Fibroblast of lung (primary cell): ENCODE results near the gene KLHL17. TPM values are rescaled to one million over a fixed set of nuclear protein-coding genes. Genes with fewer than 3 reads are reported as not detected.

Source experiments
- DNase-seq, 2 donors: peaks; one replicate each; pipeline versions ENCODE4 v3.0.0 to v3.0.0-alpha.2; 2010; ENCODE audit warnings: low read depth in 2 of 2
- H2AFZ ChIP-seq: 2 replicates; pipeline ENCODE4 v1.5.1; 2012; ENCODE audit warnings: low read length, control low read depth, inconsistent platforms
- H3K27ac ChIP-seq: 2 replicates; pipeline ENCODE4 v1.5.1; 2011; ENCODE audit warnings: low read length, control low read depth; ENCODE audit not compliant: insufficient read depth
- H3K27me3 ChIP-seq: 2 replicates; pipeline ENCODE4 v1.5.1; 2011; ENCODE audit warnings: mild to moderate bottlenecking, low read length; ENCODE audit not compliant: control insufficient read depth, insufficient read depth
- H3K36me3 ChIP-seq: 2 replicates; pipeline ENCODE4 v1.5.1; 2011; ENCODE audit warnings: low read length; ENCODE audit not compliant: control insufficient read depth, insufficient read depth
- H3K4me1 ChIP-seq: 2 replicates; pipeline ENCODE4 v1.5.1; 2011; ENCODE audit warnings: low read length; ENCODE audit not compliant: control insufficient read depth, insufficient read depth; ENCODE audit errors: extremely low read depth
- H3K4me2 ChIP-seq: 2 replicates; pipeline ENCODE4 v1.5.1; 2011; ENCODE audit warnings: low read length, control low read depth; ENCODE audit not compliant: insufficient read depth; ENCODE audit errors: extremely low read depth
- H3K4me3 ChIP-seq, 4 experiments: fragments of 200-600 bp in 1 of 4; sonication (generic) in 1 of 4; replicated peaks in 1 of 4; 2 replicates each; pipeline ENCODE4 v1.5.1; 2011 to 2016; ENCODE audit warnings: low read length in 4 of 4, low read depth in 3 of 4, mild to moderate bottlenecking in 3 of 4, control low read depth in 2 of 4, inconsistent platforms in 1 of 4, mixed read lengths in 1 of 4; ENCODE audit not compliant: insufficient read depth in 1 of 4; ENCODE audit errors: control extremely low read depth in 1 of 4
- H3K79me2 ChIP-seq: 2 replicates; pipeline ENCODE4 v1.5.1; 2012; ENCODE audit warnings: mild to moderate bottlenecking, low read length, inconsistent platforms; ENCODE audit not compliant: control insufficient read depth, insufficient read depth
- H3K9ac ChIP-seq: 2 replicates; pipeline ENCODE4 v1.5.1; 2011; ENCODE audit warnings: mild to moderate bottlenecking, low read length, control low read depth; ENCODE audit not compliant: insufficient read depth
- H3K9me3 ChIP-seq: 2 replicates; pipeline ENCODE4 v1.5.1; 2012; ENCODE audit warnings: low read depth, low read length; ENCODE audit not compliant: control insufficient read depth, insufficient read depth
- H4K20me1 ChIP-seq: 2 replicates; pipeline ENCODE4 v1.5.1; 2011; ENCODE audit warnings: low read length; ENCODE audit not compliant: control insufficient read depth, insufficient read depth; ENCODE audit errors: extremely low read depth
- CTCF ChIP-seq, 2 donors: IDR thresholded peaks in 1 of 2; conservative IDR thresholded peaks in 1 of 2; 1 replicate in 1 of 2; 2 replicates in 1 of 2; pipeline ENCODE4 v1.5.1; 2011 to 2012; ENCODE audit warnings: low read length in 2 of 2, control low read depth in 1 of 2, inconsistent platforms in 1 of 2, low read depth in 1 of 2, mild to moderate bottlenecking in 1 of 2
- EZH2 ChIP-seq: IDR thresholded peaks from 2 replicates; pipeline ENCODE4 v1.5.1; 2012; ENCODE audit warnings: low read length, control low read depth, mild to moderate bottlenecking; ENCODE audit errors: missing control alignments
- polyA plus RNA-seq, 2 donors: library from polyadenylated mRNA; depleted of rRNA in 1 of 2; stranded (reverse) in 1 of 2; unstranded in 1 of 2; fragments of >200 nt; gene quantifications; 2 replicates each; pipeline ENCODE4 v1.2.1, GENCODE V29; 2011 to 2012; ENCODE audit warnings: missing spikeins in 1 of 2
- total RNA-seq: library from RNA; depleted of rRNA; stranded (reverse); fragments of >200 nt; gene quantifications from 2 replicates; pipeline ENCODE4 v1.2.1, GENCODE V29; 2014

The KLHL17 gene
- total and polyA plus RNA-seq, 2 donors (not counting 1 experiment from before 2014, with no cell fraction given), result 4.7 to 7.4 TPM

GRCh38 chr1:980137-980571, 19.8 kb downstream of the KLHL17 start:
- no peaks in the 10 kb centered on the region for H3K4me1 ChIP-seq
- H3K27me3 ChIP-seq, result peaks cover 4% of the 10 kb centered on the region
- no peaks in the 10 kb centered on the region for H4K20me1 ChIP-seq
- DNase-seq, result no peak
- H3K4me2 ChIP-seq, result no peak overlapping the region
- no peak overlapping the region for H3K4me3 ChIP-seq
- no peaks in the 10 kb centered on the region for H3K36me3 ChIP-seq
- no peak overlapping the region for H3K27ac ChIP-seq
- no peak overlapping the region for H2AFZ ChIP-seq
- H3K9ac ChIP-seq, result no peak overlapping the region
- TF ChIP-seq CTCF (conservative IDR thresholded peaks at IDR 0.05 in 1 of 2, IDR thresholded peaks at IDR 0.05 in 1 of 2; ENCODE audit: low read depth in 1 of 2, low read length in 2 of 2), result no peak
- TF ChIP-seq EZH2, result no peak
- H3K9me3 ChIP-seq, result no peaks in the 10 kb centered on the region
- no peaks in the 10 kb centered on the region for H3K79me2 ChIP-seq

GRCh38 chr1:980602-981395, 20.4 kb downstream of the KLHL17 start:
- no peak overlapping the region for H3K27ac ChIP-seq
- DNase-seq, result no peak
- no peak overlapping the region for H3K4me3 ChIP-seq
- no peaks in the 10 kb centered on the region for H3K9me3 ChIP-seq
- no peak for TF ChIP-seq EZH2
- TF ChIP-seq CTCF (conservative IDR thresholded peaks at IDR 0.05 in 1 of 2, IDR thresholded peaks at IDR 0.05 in 1 of 2; ENCODE audit: low read depth in 1 of 2, low read length in 2 of 2), result no peak
- H3K9ac ChIP-seq, result no peak overlapping the region
- H3K4me2 ChIP-seq, result no peak overlapping the region
- H4K20me1 ChIP-seq, result no peaks in the 10 kb centered on the region
- H3K36me3 ChIP-seq, result no peaks in the 10 kb centered on the region
- H3K27me3 ChIP-seq, result peaks cover 6% of the 10 kb centered on the region
- H2AFZ ChIP-seq, result no peak overlapping the region
- no peaks in the 10 kb centered on the region for H3K4me1 ChIP-seq
- no peaks in the 10 kb centered on the region for H3K79me2 ChIP-seq

- H3K9ac ChIP-seq, result no peak overlapping the region
- no peaks in the 10 kb centered on the region for H3K9me3 ChIP-seq
- H3K79me2 ChIP-seq, result no peaks in the 10 kb centered on the region
- no peaks in the 10 kb centered on the region for H3K4me1 ChIP-seq
- H3K4me3 ChIP-seq, result no peak overlapping the region
- H2AFZ ChIP-seq, result no peak overlapping the region
- no peaks in the 10 kb centered on the region for H4K20me1 ChIP-seq
- no peaks in the 10 kb centered on the region for H3K36me3 ChIP-seq
- peaks cover 6% of the 10 kb centered on the region for H3K27me3 ChIP-seq
- H3K4me2 ChIP-seq, result no peak overlapping the region
- TF ChIP-seq EZH2 (no peak), CTCF (conservative IDR thresholded peaks at IDR 0.05 in 1 of 2, IDR thresholded peaks at IDR 0.05 in 1 of 2; ENCODE audit: low read depth in 1 of 2, low read length in 2 of 2) (no peak)
- DNase-seq, result no peak
- H3K27ac ChIP-seq, result no peak overlapping the region
Measured at GRCh38 chr1:981491-981954, 21.1 kb downstream of the KLHL17 start.
